Measurements from ENCODE around the gene TTYH2. TPM values are rescaled to one million over a fixed set of nuclear protein-coding genes. Genes with fewer than 3 reads are reported as not detected.

Gene TTYH2
- total and polyA plus RNA-seq, 2 of the 4 experiments (the other 2 are of a cell fraction), result 2.3 to 6.8 TPM

GRCh38 chr17:74287031-74287602 lies 73.7 kb downstream of the TTYH2 start:
- H3K4me1 ChIP-seq (ENCODE audit: control insufficient read depth, insufficient read depth, low read length), result no peaks in the 10 kb centered on the region
- BruUV-seq (replicated peaks), result no TSS peak
- H4K8ac ChIP-seq (ENCODE audit: low read depth in 2 of 2, low read length in 2 of 2), result no peak overlapping the region
- no peak overlapping the region for H2AFZ ChIP-seq (replicated peaks; ENCODE audit: low read length, poor library complexity)
- 53% methylated on average over 2 of the region's 14 CpGs; no CpG with 5 or more reads in 1 of the 2 experiments for WGBS, 2 experiments (ENCODE audit: extremely low coverage in 2 of 2, insufficient read length in 1 of 2)
- no peak overlapping the region for H2BK15ac ChIP-seq (ENCODE audit: low read depth, low read length)
- no peak for DNase-seq
- H3K14ac ChIP-seq (replicated peaks; ENCODE audit: low read depth, low read length), result no peak overlapping the region
- CTCF ChIA-PET, result no interaction called here
- TF ChIP-seq NFE2L2 (IDR thresholded peaks at IDR 0.05; ENCODE audit: low read depth, low read length), result no peak
- TF ChIP-seq RFX5 (IDR thresholded peaks at IDR 0.05; ENCODE audit: low read depth, low read length), result no peak
- TF ChIP-seq CTCF (conservative IDR thresholded peaks at IDR 0.05; ENCODE audit: low read depth, low read length), result no peak
- TF ChIP-seq USF2 (IDR thresholded peaks at IDR 0.05; ENCODE audit: low read depth, low read length), result no peak
- H3K27ac ChIP-seq (ENCODE audit: insufficient read depth, low read length), result no peak overlapping the region
- POLR2A ChIA-PET (ENCODE audit: unreplicated experiment), result no interaction called here
- intact Hi-C loops (cut with micrococcal nuclease) (no loop called here), dilution Hi-C loops (cut with HindIII; ENCODE audit: low sequenced_read_pairs, unreplicated experiment) (no loop called here), in situ Hi-C loops (cut with MboI; ENCODE audit: low sequenced_read_pairs) (no loop called here)
- H3K9me1 ChIP-seq (ENCODE audit: insufficient read depth, low read length), result no peaks in the 10 kb centered on the region
- no peak overlapping the region for H2BK5ac ChIP-seq (ENCODE audit: low read depth, low read length, poor library complexity, severe bottlenecking)
- no peak overlapping the region for H2BK20ac ChIP-seq (ENCODE audit: low read depth, low read length)
- no peaks in the 10 kb centered on the region for H3K36me3 ChIP-seq (ENCODE audit: control insufficient read depth, insufficient read depth, low read length)
- H3K4me2 ChIP-seq (ENCODE audit: low read depth, low read length), result no peak overlapping the region
- no peaks in the 10 kb centered on the region for H3K9me3 ChIP-seq (ENCODE audit: control insufficient read depth, insufficient read depth, low read length)
- H3K23ac ChIP-seq (ENCODE audit: low read depth, low read length), result no peak overlapping the region
- H3K4ac ChIP-seq (ENCODE audit: low read depth, low read length), result no peak overlapping the region
- H4K20me1 ChIP-seq (ENCODE audit: insufficient read depth, low read length), result no peaks in the 10 kb centered on the region
- H2AK9ac ChIP-seq (replicated peaks; ENCODE audit: low read depth, low read length, poor library complexity), result no peak overlapping the region
- H4K5ac ChIP-seq (ENCODE audit: low read depth, low read length), result no peak overlapping the region
- H4K91ac ChIP-seq (ENCODE audit: insufficient read depth, low read depth, low read length), result no peak overlapping the region
- ATAC-seq (ENCODE audit: low read depth), result no peak
- H2AK5ac ChIP-seq (ENCODE audit: low read depth, low read length), result no peak overlapping the region
- no peak overlapping the region for H3K9ac ChIP-seq (ENCODE audit: low read depth, low read length)
- no peaks in the 10 kb centered on the region for H3K79me1 ChIP-seq (ENCODE audit: low read depth in 1 of 2, low read length in 2 of 2)
- H2BK120ac ChIP-seq (ENCODE audit: low read depth, low read length), result no peak overlapping the region
- H3K56ac ChIP-seq (ENCODE audit: extremely low read depth, insufficient read depth, low read length), result no peak overlapping the region
- H3K27me3 ChIP-seq (ENCODE audit: control insufficient read depth, insufficient read depth, low read length), result no peaks in the 10 kb centered on the region
- no peak overlapping the region for H3K4me3 ChIP-seq (ENCODE audit: insufficient read depth, low read depth, low read length)
- no peak overlapping the region for H3K18ac ChIP-seq (ENCODE audit: low read depth, low read length)
